SU-DHL-6 (cell line): ENCODE measurements around the gene CLDN14.

Experiments
- H2AFZ ChIP-seq: fragments of 200-600 bp; sonication (generic); 2 replicates; pipeline ENCODE4 v1.6.1; 2014; ENCODE audit warnings: low read depth, mild to moderate bottlenecking, moderate library complexity, mixed read lengths, antibody characterized with exemption, low read length; ENCODE audit not compliant: severe bottlenecking
- H3F3A ChIP-seq: fragments of 200-600 bp; shearing (Covaris generic); 2 replicates; pipeline ENCODE4 v1.6.0; 2016; ENCODE audit warnings: antibody characterized with exemption, mild to moderate bottlenecking; ENCODE audit not compliant: insufficient read depth
- H3K27ac ChIP-seq: fragments of 200-600 bp; sonication (generic); 2 replicates; pipeline ENCODE4 v1.5.1; 2016; ENCODE audit warnings: low read depth, mild to moderate bottlenecking, low read length, moderate library complexity, mixed read lengths
- H3K27me3 ChIP-seq: fragments of 200-600 bp; sonication (generic), shearing (Covaris generic); 2 replicates; pipeline ENCODE4 v1.6.0; 2014; ENCODE audit warnings: mild to moderate bottlenecking, low read length
- H3K36me3 ChIP-seq: fragments of 200-600 bp; sonication (generic); 2 replicates; pipeline ENCODE4 v1.6.1; 2014; ENCODE audit warnings: mild to moderate bottlenecking, low read length, mixed read lengths
- H3K4me2 ChIP-seq: fragments of 300-600, 200-600 bp; shearing (Covaris generic), sonication (generic); 2 replicates; pipeline ENCODE4 v1.6.0; 2014; ENCODE audit warnings: low read length, low read depth, mild to moderate bottlenecking; ENCODE audit not compliant: poor library complexity, severe bottlenecking
- H3K4me3 ChIP-seq: fragments of 200-600 bp; sonication (generic); 2 replicates; pipeline ENCODE4 v1.5.1; 2014; ENCODE audit warnings: antibody characterized with exemption, low read length, mild to moderate bottlenecking, mixed read lengths; ENCODE audit not compliant: insufficient read depth, poor library complexity, severe bottlenecking
- H3K79me2 ChIP-seq: fragments of 200-600 bp; sonication (generic); 2 replicates; pipeline ENCODE4 v1.6.1; 2014; ENCODE audit warnings: mild to moderate bottlenecking, low read length, moderate library complexity; ENCODE audit not compliant: insufficient read depth
- H3K9ac ChIP-seq: fragments of 200-600 bp; sonication (generic); 2 replicates; pipeline ENCODE4 v1.7.0; 2014; ENCODE audit warnings: mild to moderate bottlenecking, low read length
- H3K9me2 ChIP-seq: fragments of 200-600 bp; sonication (generic); replicated peaks from 2 replicates; pipeline ENCODE4 v1.6.1; 2014; ENCODE audit warnings: low read length; ENCODE audit not compliant: insufficient read depth
- H3K9me3 ChIP-seq: fragments of 200-600 bp; sonication (generic); 2 replicates; pipeline ENCODE4 v1.6.1; 2014; ENCODE audit warnings: low read length, mixed read lengths; ENCODE audit not compliant: insufficient read depth
- H4K20me1 ChIP-seq: fragments of 200-600 bp; sonication (generic); 2 replicates; pipeline ENCODE4 v1.6.1; 2014; ENCODE audit warnings: low read depth, mild to moderate bottlenecking, antibody characterized with exemption, low read length, moderate library complexity, mixed read lengths
- CTCF ChIP-seq: fragments of 200-600 bp; sonication (generic); IDR thresholded peaks from one replicate; pipeline ENCODE4 v1.5.1; 2017; ENCODE audit warnings: antibody characterized with exemption, mild to moderate bottlenecking, low read length, moderate library complexity; ENCODE audit not compliant: insufficient read depth, poor library complexity, severe bottlenecking
- EZH2phosphoT487 ChIP-seq: fragments of 200-600 bp; sonication (generic), shearing (Covaris generic); conservative IDR thresholded peaks from 2 replicates; pipeline ENCODE4 v1.6.1; 2018; ENCODE audit warnings: mild to moderate bottlenecking, antibody characterized with exemption, low read length, moderate library complexity, mixed read lengths

The CLDN14 gene

GRCh38 chr21:36415375-36415774 lies 64.5 kb downstream of the CLDN14 start:
- Histone ChIP-seq H3K27ac (no peak overlapping the region), H3K27me3 (no peaks in the 10 kb centered on the region), H3K79me2 (no peaks in the 10 kb centered on the region), H3K9me2 (no peaks in the 10 kb centered on the region), H3K4me3 (no peak overlapping the region), H3K4me2 (no peak overlapping the region), H3K9me3 (no peaks in the 10 kb centered on the region), H4K20me1 (no peaks in the 10 kb centered on the region), H3F3A (no peaks in the 10 kb centered on the region), H3K36me3 (peaks cover 5% of the 10 kb centered on the region; the same call in 1 of the 2 replicates), H2AFZ (no peak overlapping the region), H3K9ac (no peak overlapping the region)
- TF ChIP-seq CTCF (no peak), EZH2phosphoT487 (no peak)

GRCh38 chr21:36412916-36413315 lies 67.0 kb downstream of the CLDN14 start:
- Histone ChIP-seq H2AFZ (no peak overlapping the region), H3K9me3 (no peaks in the 10 kb centered on the region), H3K9me2 (no peaks in the 10 kb centered on the region), H3F3A (no peaks in the 10 kb centered on the region), H3K9ac (no peak overlapping the region), H3K36me3 (peaks cover 5% of the 10 kb centered on the region; the same call in 1 of the 2 replicates), H3K79me2 (no peaks in the 10 kb centered on the region), H3K4me3 (no peak overlapping the region), H4K20me1 (no peaks in the 10 kb centered on the region), H3K27me3 (no peaks in the 10 kb centered on the region), H3K27ac (no peak overlapping the region), H3K4me2 (no peak overlapping the region)
- TF ChIP-seq EZH2phosphoT487 (no peak), CTCF (no peak)

- Histone ChIP-seq H3K9me3 (no peaks in the 10 kb centered on the region), H2AFZ (no peak overlapping the region), H3F3A (no peaks in the 10 kb centered on the region), H3K9me2 (no peaks in the 10 kb centered on the region), H3K4me2 (no peak overlapping the region), H3K79me2 (no peaks in the 10 kb centered on the region), H3K4me3 (no peak overlapping the region), H3K27ac (no peak overlapping the region), H3K27me3 (no peaks in the 10 kb centered on the region), H3K9ac (no peak overlapping the region), H4K20me1 (no peaks in the 10 kb centered on the region), H3K36me3 (no peaks in the 10 kb centered on the region)
- TF ChIP-seq CTCF, result no peak
- no peak for TF ChIP-seq EZH2phosphoT487
Observed at GRCh38 chr21:36411301-36411700, 68.6 kb downstream of the CLDN14 start.
